Neutrophil (primary cell): ENCODE measurements around the gene DOCK9.
"Not testable (repeated sequence)": the region's sequence is repeated elsewhere in the genome, so short reads cannot be mapped to it uniquely, and the experiment has no call there.

Experiments used
- H3K27ac ChIP-seq: fragments of 200-600 bp; sonication (generic); 2 replicates; pipeline ENCODE4 v1.5.1; 2016; ENCODE audit warnings: mild to moderate bottlenecking, moderate library complexity
- H3K27me3 ChIP-seq: fragments of 200-600 bp; sonication (generic); 2 replicates; pipeline ENCODE4 v1.6.0; 2016; ENCODE audit warnings: mild to moderate bottlenecking
- H3K36me3 ChIP-seq: fragments of 200-600 bp; sonication (generic); 2 replicates; pipeline ENCODE4 v1.5.1; 2017
- H3K4me1 ChIP-seq, 2 experiments: fragments of 200-600 bp in 1 of 2; sonication (generic) in 1 of 2; 1 replicate in 1 of 2; 2 replicates in 1 of 2; pipeline versions ENCODE4 v1.5.1 to v1.6.1; 2013 to 2016; ENCODE audit warnings: low read depth in 1 of 2, low read length in 1 of 2, mild to moderate bottlenecking in 1 of 2, moderate library complexity in 1 of 2; ENCODE audit not compliant: control insufficient read depth in 1 of 2, insufficient read depth in 1 of 2
- H3K4me3 ChIP-seq, 2 experiments: fragments of 200-600 bp in 1 of 2; sonication (generic) in 1 of 2; 1 replicate in 1 of 2; 2 replicates in 1 of 2; pipeline ENCODE4 v1.5.1; 2013 to 2016; ENCODE audit warnings: low read depth in 1 of 2, low read length in 1 of 2, mild to moderate bottlenecking in 1 of 2, moderate library complexity in 1 of 2
- H3K9me3 ChIP-seq: fragments of 200-600 bp; sonication (generic); 2 replicates; pipeline ENCODE4 v1.5.1; 2016
- CTCF ChIP-seq: fragments of 200-600 bp; sonication (generic); IDR thresholded peaks from 2 replicates; pipeline ENCODE4 v1.5.1; 2016; ENCODE audit warnings: antibody characterized with exemption

DOCK9 gene

GRCh38 chr13:98900442-98900841 lies 77.4 kb downstream of the DOCK9 start:
- Histone ChIP-seq H3K4me3 (no peak overlapping the region), H3K27me3 (peaks cover 41% of the 10 kb centered on the region), H3K36me3 (no peaks in the 10 kb centered on the region), H3K27ac (no peak overlapping the region), H3K4me1 (no peaks in the 10 kb centered on the region), H3K9me3 (no peaks in the 10 kb centered on the region)
- TF ChIP-seq CTCF: no peak

- Histone ChIP-seq H3K36me3 (no peaks in the 10 kb centered on the region), H3K27ac (no peak overlapping the region), H3K27me3 (peaks cover 51% of the 10 kb centered on the region), H3K4me1 (no peaks in the 10 kb centered on the region), H3K9me3 (no peaks in the 10 kb centered on the region), H3K4me3 (no peak overlapping the region)
- no peak for TF ChIP-seq CTCF
Measured at GRCh38 chr13:98897706-98898105, 80.2 kb downstream of the DOCK9 start.

- no peak for TF ChIP-seq CTCF
- H3K36me3 ChIP-seq: no peaks in the 10 kb centered on the region
- H3K4me3 ChIP-seq: no peak overlapping the region
Measured at GRCh38 chr13:98896868-98897144, 81.1 kb downstream of the DOCK9 start.

GRCh38 chr13:98896083-98896867 lies 81.6 kb downstream of the DOCK9 start:
- Histone ChIP-seq H3K4me1 (no peaks in the 10 kb centered on the region), H3K9me3 (no peaks in the 10 kb centered on the region), H3K36me3 (no peaks in the 10 kb centered on the region), H3K27ac (no peak overlapping the region), H3K4me3 (no peak overlapping the region), H3K27me3 (peaks cover 50% of the 10 kb centered on the region)
- TF ChIP-seq CTCF: no peak

More at GRCh38 chr13:98896868-98897144, 81.1 kb downstream of the DOCK9 start:
- H3K27ac ChIP-seq: no peak overlapping the region
- no peaks in the 10 kb centered on the region for H3K9me3 ChIP-seq
- H3K27me3 ChIP-seq: peaks cover 51% of the 10 kb centered on the region
- H3K4me1 ChIP-seq: no peaks in the 10 kb centered on the region

- not testable (repeated sequence) for H3K4me1 ChIP-seq, H3K4me3 ChIP-seq, H3K9me3 ChIP-seq, H3K36me3 ChIP-seq, H3K27ac ChIP-seq
- H3K27me3 ChIP-seq: peaks cover 50% of the 10 kb centered on the region
Measured at GRCh38 chr13:98894814-98895213, 83.0 kb downstream of the DOCK9 start.

GRCh38 chr13:98893371-98893770 lies 84.5 kb downstream of the DOCK9 start:
- no peak for TF ChIP-seq CTCF
- Histone ChIP-seq H3K27ac (no peak overlapping the region), H3K36me3 (no peaks in the 10 kb centered on the region), H3K9me3 (no peaks in the 10 kb centered on the region), H3K4me1 (no peaks in the 10 kb centered on the region), H3K27me3 (peaks cover 64% of the 10 kb centered on the region), H3K4me3 (no peak overlapping the region)
